ENCODE measurements around the gene KCTD5.
"Not testable (repeated sequence)": the region's sequence is repeated elsewhere in the genome, so short reads cannot be mapped to it uniquely, and the experiment has no call there.

The KCTD5 gene

DNA sequence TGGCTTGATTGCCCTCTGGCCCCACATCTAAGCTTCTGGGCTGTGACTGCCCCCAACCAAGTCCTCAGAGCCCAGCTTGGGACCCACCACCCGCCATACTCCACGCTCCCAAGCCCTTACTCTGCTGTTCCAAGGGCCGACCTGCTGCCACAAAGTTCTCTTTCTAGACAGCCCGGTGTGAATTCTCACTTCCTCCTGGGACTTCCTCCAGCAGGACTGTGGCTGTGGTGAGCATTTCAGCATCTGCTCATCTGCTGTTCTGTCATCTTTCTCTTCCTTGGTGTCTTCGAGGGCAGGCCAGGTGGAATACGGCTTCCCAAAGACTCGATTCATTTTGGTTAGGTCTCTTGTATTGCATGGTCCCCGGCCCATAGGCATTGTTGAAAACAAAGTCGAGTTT is 3.8 kb downstream of the KCTD5 start:
- H2BK120ac ChIP-seq (ENCODE audit: low read depth, low read length); H2BK5ac ChIP-seq (ENCODE audit: low read length); H4K8ac ChIP-seq (ENCODE audit: low read depth, low read length); H3K56ac ChIP-seq (ENCODE audit: low read length); H3K36me3 ChIP-seq (ENCODE audit: control insufficient read depth, insufficient read depth, low read length); H3K4me2 ChIP-seq (ENCODE audit: low read length); H3K18ac ChIP-seq (ENCODE audit: low read length); H3K4me3 ChIP-seq (ENCODE audit: low read length); H2AK5ac ChIP-seq (ENCODE audit: low read length); H3K23ac ChIP-seq (ENCODE audit: low read length); H3K4ac ChIP-seq (ENCODE audit: low read depth, low read length); H3K9ac ChIP-seq (ENCODE audit: low read length); H2BK15ac ChIP-seq (replicated peaks; ENCODE audit: low read depth); H3K27ac ChIP-seq (ENCODE audit: low read depth, low read length); DNase-seq; H3K4me1 ChIP-seq (ENCODE audit: control insufficient read depth, low read depth, low read length); H4K5ac ChIP-seq (ENCODE audit: low read length); H3K27me3 ChIP-seq (ENCODE audit: insufficient read depth, low read length, poor library complexity): not testable (repeated sequence)
- peaks cover 11% of the 10 kb centered on the region for H3K79me1 ChIP-seq (ENCODE audit: low read length)
- H3K79me2 ChIP-seq (ENCODE audit: control insufficient read depth, insufficient read depth, low read length), result peaks cover 31% of the 10 kb centered on the region
- WGBS (ENCODE audit: extremely low coverage, insufficient coverage, low lambda C conversion rate), result no CpG with 5 or more reads among the region's 9 CpGs

DNA sequence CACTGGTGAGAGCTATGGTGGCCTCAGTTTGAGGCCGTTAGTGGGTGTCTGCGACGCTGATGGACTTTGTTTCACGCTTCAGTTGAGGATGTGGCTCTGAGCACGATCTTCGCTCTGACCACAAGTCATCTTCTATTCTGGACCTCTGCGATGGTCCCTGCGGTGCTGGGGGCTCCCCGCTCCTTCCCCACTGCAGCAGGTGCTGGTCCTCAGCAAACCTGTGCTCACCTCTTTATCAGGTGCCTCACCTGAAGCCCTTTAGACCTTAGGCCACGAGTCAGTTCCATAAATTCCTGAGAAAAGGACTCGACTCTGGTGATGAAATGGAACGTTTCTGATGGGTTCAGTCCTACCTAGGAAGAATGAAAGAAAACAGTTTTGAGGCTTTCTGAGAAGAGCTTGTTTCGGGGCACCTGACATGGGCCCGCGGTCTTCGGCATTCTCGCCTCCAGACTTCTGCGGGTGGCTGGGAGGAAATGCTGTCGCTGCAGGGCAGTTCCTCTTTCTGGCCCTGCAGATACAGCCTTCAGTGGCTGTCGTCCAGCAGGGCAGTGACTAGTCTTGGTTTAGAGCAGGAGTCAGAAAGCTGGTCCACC is 4.7 kb downstream of the KCTD5 start:
- no peaks in the 10 kb centered on the region for H3K27me3 ChIP-seq (ENCODE audit: insufficient read depth, low read length, poor library complexity)
- no peak overlapping the region for H2AK5ac ChIP-seq (ENCODE audit: low read length)
- H3K27ac ChIP-seq (ENCODE audit: low read depth, low read length), result no peak overlapping the region
- DNase-seq, result no peak
- no peak overlapping the region for H2BK5ac ChIP-seq (ENCODE audit: low read length)
- H3K79me2 ChIP-seq (ENCODE audit: control insufficient read depth, insufficient read depth, low read length), result peaks cover 30% of the 10 kb centered on the region
- no peak overlapping the region for H3K56ac ChIP-seq (ENCODE audit: low read length)
- no peak overlapping the region for H4K8ac ChIP-seq (ENCODE audit: low read depth, low read length)
- H2BK15ac ChIP-seq (replicated peaks; ENCODE audit: low read depth), result no peak overlapping the region
- no peak overlapping the region for H4K5ac ChIP-seq (ENCODE audit: low read length)
- no peak overlapping the region for H3K4ac ChIP-seq (ENCODE audit: low read depth, low read length)
- H3K4me3 ChIP-seq (ENCODE audit: low read length), result no peak overlapping the region
- no peak overlapping the region for H3K9ac ChIP-seq (ENCODE audit: low read length)
- H3K18ac ChIP-seq (ENCODE audit: low read length), result no peak overlapping the region
- no CpG with 5 or more reads among the region's 20 CpGs for WGBS (ENCODE audit: extremely low coverage, insufficient coverage, low lambda C conversion rate)
- peaks cover 15% of the 10 kb centered on the region for H3K79me1 ChIP-seq (ENCODE audit: low read length)
- H2BK120ac ChIP-seq (ENCODE audit: low read depth, low read length), result no peak overlapping the region
- no peaks in the 10 kb centered on the region for H3K4me1 ChIP-seq (ENCODE audit: control insufficient read depth, low read depth, low read length)
- no peak overlapping the region for H3K23ac ChIP-seq (ENCODE audit: low read length)
- no peaks in the 10 kb centered on the region for H3K36me3 ChIP-seq (ENCODE audit: control insufficient read depth, insufficient read depth, low read length)
- H3K4me2 ChIP-seq (ENCODE audit: low read length), result no peak overlapping the region

DNA sequence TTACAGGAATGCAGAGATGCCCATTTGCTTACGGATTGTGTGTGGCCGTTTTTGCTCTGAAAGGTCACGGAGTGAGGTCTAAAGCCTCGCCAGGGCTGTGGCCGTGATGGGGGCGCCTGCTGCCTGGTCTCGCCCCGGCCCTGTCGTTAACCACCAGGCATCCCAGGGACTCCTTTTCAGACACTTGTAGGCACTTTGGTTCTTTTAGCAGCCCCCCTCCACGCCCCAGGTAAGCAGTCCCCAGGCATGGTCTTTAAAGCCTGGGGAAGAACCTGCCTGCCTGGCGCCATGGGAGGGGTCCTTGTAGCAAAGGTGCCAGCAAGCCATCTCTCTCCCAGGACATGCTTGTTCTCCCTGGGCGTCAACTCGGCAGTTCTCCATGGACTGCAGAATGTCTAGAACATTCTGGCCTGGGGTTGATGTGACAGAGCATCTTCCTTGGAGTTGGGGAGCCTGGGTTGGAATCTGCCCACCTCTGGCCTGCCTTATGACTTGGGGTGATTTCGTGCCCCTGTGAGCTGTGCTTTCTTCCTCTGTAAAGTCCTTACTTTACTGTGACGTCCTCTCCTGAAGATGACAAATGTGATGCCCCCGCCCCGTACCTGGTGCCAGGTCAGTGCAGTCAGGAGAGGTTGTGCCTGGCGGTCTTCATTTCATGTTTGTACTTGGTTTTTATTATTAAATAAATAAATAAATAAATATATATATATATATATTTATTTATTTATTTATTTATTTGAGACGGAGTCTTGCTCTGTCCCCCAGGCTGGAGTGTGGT is 5.4 kb downstream of the KCTD5 start:
- no peak overlapping the region for H3K4me3 ChIP-seq (ENCODE audit: low read length)
- no peaks in the 10 kb centered on the region for H3K27me3 ChIP-seq (ENCODE audit: insufficient read depth, low read length, poor library complexity)
- no peak overlapping the region for H2BK15ac ChIP-seq (replicated peaks; ENCODE audit: low read depth)
- H3K4me1 ChIP-seq (ENCODE audit: control insufficient read depth, low read depth, low read length), result no peaks in the 10 kb centered on the region
- no peak overlapping the region for H3K18ac ChIP-seq (ENCODE audit: low read length)
- H3K4ac ChIP-seq (ENCODE audit: low read depth, low read length), result no peak overlapping the region
- no peak overlapping the region for H4K5ac ChIP-seq (ENCODE audit: low read length)
- H2BK120ac ChIP-seq (ENCODE audit: low read depth, low read length), result no peak overlapping the region
- no peak overlapping the region for H4K8ac ChIP-seq (ENCODE audit: low read depth, low read length)
- no CpG with 5 or more reads among the region's 19 CpGs for WGBS (ENCODE audit: extremely low coverage, insufficient coverage, low lambda C conversion rate)
- H3K79me1 ChIP-seq (ENCODE audit: low read length), result peaks cover 16% of the 10 kb centered on the region
- H2BK5ac ChIP-seq (ENCODE audit: low read length), result no peak overlapping the region
- no peak overlapping the region for H3K4me2 ChIP-seq (ENCODE audit: low read length)
- no peak overlapping the region for H3K56ac ChIP-seq (ENCODE audit: low read length)
- no peak overlapping the region for H2AK5ac ChIP-seq (ENCODE audit: low read length)
- no peak overlapping the region for H3K9ac ChIP-seq (ENCODE audit: low read length)
- H3K79me2 ChIP-seq (ENCODE audit: control insufficient read depth, insufficient read depth, low read length), result peaks cover 28% of the 10 kb centered on the region
- H3K27ac ChIP-seq (ENCODE audit: low read depth, low read length), result no peak overlapping the region
- no peak for DNase-seq
- H3K36me3 ChIP-seq (ENCODE audit: control insufficient read depth, insufficient read depth, low read length), result no peaks in the 10 kb centered on the region
- no peak overlapping the region for H3K23ac ChIP-seq (ENCODE audit: low read length)

DNA sequence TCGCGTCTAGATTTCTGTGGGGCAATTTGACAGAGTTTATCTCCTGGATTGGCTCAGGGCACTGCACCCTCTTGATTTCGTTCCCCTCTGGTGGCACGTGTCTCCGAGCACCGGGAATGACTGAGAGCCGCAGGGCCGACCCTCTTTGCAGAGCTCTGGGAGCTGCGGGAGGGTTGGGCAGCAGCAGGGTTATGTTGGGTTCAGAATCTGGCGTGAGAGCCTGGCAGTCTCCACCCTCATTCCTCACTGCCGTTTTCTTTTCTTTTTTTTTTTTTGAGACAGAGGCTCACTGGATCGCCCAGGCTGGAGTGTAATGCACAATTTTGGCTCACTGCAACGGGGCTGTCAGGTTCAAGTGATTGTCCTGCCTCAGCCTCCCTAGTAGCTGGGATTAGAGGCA is 7.1 kb downstream of the KCTD5 start:
- WGBS (ENCODE audit: extremely low coverage, insufficient coverage, low lambda C conversion rate), result no CpG with 5 or more reads among the region's 13 CpGs
- not testable (repeated sequence) for H3K27me3 ChIP-seq (ENCODE audit: insufficient read depth, low read length, poor library complexity); H3K23ac ChIP-seq (ENCODE audit: low read length)

DNA sequence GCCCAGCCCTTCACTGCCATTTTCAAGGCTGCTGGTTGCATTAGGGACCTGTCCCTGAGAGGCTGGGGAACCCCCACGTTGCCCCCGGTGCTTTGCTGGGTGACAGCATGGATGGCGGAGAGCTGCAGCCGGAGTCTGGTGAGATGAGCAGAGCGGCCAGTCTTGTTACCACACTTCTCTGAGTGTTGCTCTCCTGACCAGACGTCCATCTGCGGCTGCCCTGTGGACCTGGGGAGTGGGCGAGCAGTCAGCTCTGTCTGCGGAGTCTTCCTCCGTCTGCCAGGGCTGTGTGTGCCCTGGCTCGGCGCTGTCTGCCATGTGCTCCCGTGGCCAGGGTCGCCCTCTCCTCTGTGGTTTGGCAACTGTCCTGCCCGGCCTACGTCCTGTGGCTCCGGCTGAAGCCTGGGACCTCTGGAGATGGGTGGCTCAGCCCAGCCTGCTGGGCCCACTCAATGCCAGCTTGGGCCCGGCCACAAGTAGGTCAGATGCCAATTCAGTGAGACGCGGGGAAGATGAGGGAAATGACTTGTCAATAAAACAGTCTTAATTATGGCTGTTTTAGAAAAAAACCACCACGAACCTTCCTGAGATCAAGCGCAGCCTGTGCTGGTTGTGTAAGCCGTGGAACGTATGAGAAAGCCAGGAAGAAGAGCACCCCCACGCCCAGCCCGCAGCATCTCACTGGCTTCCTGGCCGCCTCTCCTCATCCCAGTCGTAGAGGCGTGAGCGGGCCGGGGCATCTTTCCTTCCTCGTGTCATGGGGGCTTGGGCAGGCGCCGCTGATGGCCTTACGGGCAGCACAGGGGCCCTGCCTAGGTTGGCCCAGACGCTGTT is 7.9 kb downstream of the KCTD5 start:
- WGBS (ENCODE audit: extremely low coverage, insufficient coverage, low lambda C conversion rate), result no CpG with 5 or more reads among the region's 36 CpGs

More for the DNA sequence above, 7.1 kb downstream of the KCTD5 start:
- H3K4me2 ChIP-seq (ENCODE audit: low read length); H4K5ac ChIP-seq (ENCODE audit: low read length); H4K8ac ChIP-seq (ENCODE audit: low read depth, low read length); H3K18ac ChIP-seq (ENCODE audit: low read length); H2BK5ac ChIP-seq (ENCODE audit: low read length); DNase-seq; H3K4me1 ChIP-seq (ENCODE audit: control insufficient read depth, low read depth, low read length); H3K56ac ChIP-seq (ENCODE audit: low read length); H3K4ac ChIP-seq (ENCODE audit: low read depth, low read length); H2BK120ac ChIP-seq (ENCODE audit: low read depth, low read length); H2BK15ac ChIP-seq (replicated peaks; ENCODE audit: low read depth); H3K9ac ChIP-seq (ENCODE audit: low read length); H3K4me3 ChIP-seq (ENCODE audit: low read length); H2AK5ac ChIP-seq (ENCODE audit: low read length); H3K36me3 ChIP-seq (ENCODE audit: control insufficient read depth, insufficient read depth, low read length); H3K27ac ChIP-seq (ENCODE audit: low read depth, low read length): not testable (repeated sequence)
- Histone ChIP-seq H3K79me2 (ENCODE audit: control insufficient read depth, insufficient read depth, low read length) (peaks cover 25% of the 10 kb centered on the region), H3K79me1 (ENCODE audit: low read length) (peaks cover 20% of the 10 kb centered on the region)

More for the DNA sequence above, 7.9 kb downstream of the KCTD5 start:
- H3K56ac ChIP-seq (ENCODE audit: low read length), result no peak overlapping the region
- no peak overlapping the region for H3K9ac ChIP-seq (ENCODE audit: low read length)
- H2BK5ac ChIP-seq (ENCODE audit: low read length), result no peak overlapping the region
- no peak overlapping the region for H3K4me2 ChIP-seq (ENCODE audit: low read length)
- no peak overlapping the region for H3K18ac ChIP-seq (ENCODE audit: low read length)
- no peak overlapping the region for H2AK5ac ChIP-seq (ENCODE audit: low read length)
- peaks cover 24% of the 10 kb centered on the region for H3K79me2 ChIP-seq (ENCODE audit: control insufficient read depth, insufficient read depth, low read length)
- peaks cover 20% of the 10 kb centered on the region for H3K79me1 ChIP-seq (ENCODE audit: low read length)
- H3K27ac ChIP-seq (ENCODE audit: low read depth, low read length), result no peak overlapping the region
- H3K4me3 ChIP-seq (ENCODE audit: low read length), result no peak overlapping the region
- no peak overlapping the region for H3K4ac ChIP-seq (ENCODE audit: low read depth, low read length)
- H3K4me1 ChIP-seq (ENCODE audit: control insufficient read depth, low read depth, low read length), result no peaks in the 10 kb centered on the region
- no peak overlapping the region for H4K5ac ChIP-seq (ENCODE audit: low read length)
- DNase-seq, result no peak
- H2BK15ac ChIP-seq (replicated peaks; ENCODE audit: low read depth), result no peak overlapping the region
- no peak overlapping the region for H3K23ac ChIP-seq (ENCODE audit: low read length)
- H2BK120ac ChIP-seq (ENCODE audit: low read depth, low read length), result no peak overlapping the region
- no peaks in the 10 kb centered on the region for H3K36me3 ChIP-seq (ENCODE audit: control insufficient read depth, insufficient read depth, low read length)
- H4K8ac ChIP-seq (ENCODE audit: low read depth, low read length), result no peak overlapping the region
- no peaks in the 10 kb centered on the region for H3K27me3 ChIP-seq (ENCODE audit: insufficient read depth, low read length, poor library complexity)
